ENCODE results near the gene TPM4.

Gene TPM4

GRCh38 chr19:16136185-16136999, 60.1 kb downstream of the TPM4 start:
- no peak for TF ChIP-seq CTCF (IDR thresholded peaks at IDR 0.05; ENCODE audit: insufficient read depth, low read depth, low read length, missing control alignments)
- DNase-seq (ENCODE audit: low read depth): peak; percentile 49
- no peak overlapping the region for H3K4me3 ChIP-seq (ENCODE audit: low read depth, low read length)

- peak; percentile 94 for DNase-seq (ENCODE audit: low read depth)
- H3K4me3 ChIP-seq (ENCODE audit: low read depth, low read length): peak overlapping the region; percentile 50
- TF ChIP-seq CTCF (IDR thresholded peaks at IDR 0.05; ENCODE audit: insufficient read depth, low read depth, low read length, missing control alignments): no peak
Measured at GRCh38 chr19:16139752-16140151, 63.5 kb downstream of the TPM4 start.

GRCh38 chr19:16141043-16141442, 64.7 kb downstream of the TPM4 start:
- DNase-seq (ENCODE audit: low read depth): peak; percentile 95
- TF ChIP-seq CTCF (IDR thresholded peaks at IDR 0.05; ENCODE audit: insufficient read depth, low read depth, low read length, missing control alignments): no peak
- no peak overlapping the region for H3K4me3 ChIP-seq (ENCODE audit: low read depth, low read length)

- TF ChIP-seq CTCF (IDR thresholded peaks at IDR 0.05; ENCODE audit: insufficient read depth, low read depth, low read length, missing control alignments): no peak
- no peak overlapping the region for H3K4me3 ChIP-seq (ENCODE audit: low read depth, low read length)
Measured at GRCh38 chr19:16142032-16142580, 65.8 kb downstream of the TPM4 start.

GRCh38 chr19:16143399-16144215, 67.3 kb downstream of the TPM4 start, which contains the start of gene HSH2D:
TSS of gene HSH2D (plus strand) at chr19:16143685. CDS start at chr19:16148751, 5,066 bp downstream.
- peak within 1 kb of the TSS; percentile 72 for H3K4me3 ChIP-seq (ENCODE audit: low read depth, low read length)
- DNase-seq (ENCODE audit: low read depth): peak; percentile 98
- TF ChIP-seq CTCF (IDR thresholded peaks at IDR 0.05; ENCODE audit: insufficient read depth, low read depth, low read length, missing control alignments): no peak

More at GRCh38 chr19:16142032-16142580, 65.8 kb downstream of the TPM4 start:
- DNase-seq (ENCODE audit: low read depth): no peak

GRCh38 chr19:16144216-16144581, 67.9 kb downstream of the TPM4 start:
- peak overlapping the region; percentile 72 for H3K4me3 ChIP-seq (ENCODE audit: low read depth, low read length)
- DNase-seq (ENCODE audit: low read depth): no peak
- no peak for TF ChIP-seq CTCF (IDR thresholded peaks at IDR 0.05; ENCODE audit: insufficient read depth, low read depth, low read length, missing control alignments)

Data from GM12865 (cell line).